Measurements from ENCODE around the gene SMU1.

SMU1 gene

DNA sequence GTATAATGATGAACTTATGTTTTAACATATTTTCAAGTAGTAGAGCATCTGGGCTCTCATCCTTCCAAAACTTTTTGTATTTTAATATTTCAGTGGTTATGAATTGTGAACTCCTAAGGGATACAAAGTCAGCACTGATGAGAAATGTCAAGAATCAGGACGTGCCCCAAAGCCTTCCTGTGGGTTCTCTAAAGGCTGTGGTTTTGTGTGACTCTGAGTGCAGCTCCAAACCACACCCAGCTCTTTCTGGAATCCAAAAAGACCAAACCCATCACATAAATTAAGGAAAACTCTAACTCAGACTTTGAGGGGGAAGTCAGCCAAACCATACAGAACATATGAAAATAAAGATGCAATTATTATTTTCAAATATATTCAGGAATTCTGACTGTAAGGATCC is 40.8 kb upstream of the SMU1 start:
- ATAC-seq: no peak
- TF ChIP-seq OSR1 (CRISPR knock-in tag; IDR thresholded peaks at IDR 0.05) (no peak), CSDC2 (CRISPR knock-in tag; IDR thresholded peaks at IDR 0.05) (no peak), ZNF70 (CRISPR knock-in tag; IDR thresholded peaks at IDR 0.05) (no peak), ARNTL (CRISPR knock-in tag; IDR thresholded peaks at IDR 0.05; ENCODE audit: borderline replicate concordance, low read depth) (no peak), TOX (CRISPR knock-in tag; IDR thresholded peaks at IDR 0.05; ENCODE audit: borderline replicate concordance) (no peak), ZC3H10 (CRISPR knock-in tag; IDR thresholded peaks at IDR 0.05) (no peak), ZNF8 (CRISPR knock-in tag; IDR thresholded peaks at IDR 0.05) (no peak)
- TF ChIP-seq, protein P1, sequence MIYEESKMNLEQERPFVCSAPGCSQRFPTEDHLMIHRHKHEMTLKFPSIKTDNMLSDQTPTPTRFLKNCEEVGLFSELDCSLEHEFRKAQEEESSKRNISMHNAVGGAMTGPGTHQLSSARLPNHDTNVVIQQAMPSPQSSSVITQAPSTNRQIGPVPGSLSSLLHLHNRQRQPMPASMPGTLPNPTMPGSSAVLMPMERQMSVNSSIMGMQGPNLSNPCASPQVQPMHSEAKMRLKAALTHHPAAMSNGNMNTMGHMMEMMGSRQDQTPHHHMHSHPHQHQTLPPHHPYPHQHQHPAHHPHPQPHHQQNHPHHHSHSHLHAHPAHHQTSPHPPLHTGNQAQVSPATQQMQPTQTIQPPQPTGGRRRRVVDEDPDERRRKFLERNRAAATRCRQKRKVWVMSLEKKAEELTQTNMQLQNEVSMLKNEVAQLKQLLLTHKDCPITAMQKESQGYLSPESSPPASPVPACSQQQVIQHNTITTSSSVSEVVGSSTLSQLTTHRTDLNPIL (CRISPR knock-in tag; IDR thresholded peaks at IDR 0.05; ENCODE audit: low read depth): no peak
- TF ChIP-seq, protein P2, sequence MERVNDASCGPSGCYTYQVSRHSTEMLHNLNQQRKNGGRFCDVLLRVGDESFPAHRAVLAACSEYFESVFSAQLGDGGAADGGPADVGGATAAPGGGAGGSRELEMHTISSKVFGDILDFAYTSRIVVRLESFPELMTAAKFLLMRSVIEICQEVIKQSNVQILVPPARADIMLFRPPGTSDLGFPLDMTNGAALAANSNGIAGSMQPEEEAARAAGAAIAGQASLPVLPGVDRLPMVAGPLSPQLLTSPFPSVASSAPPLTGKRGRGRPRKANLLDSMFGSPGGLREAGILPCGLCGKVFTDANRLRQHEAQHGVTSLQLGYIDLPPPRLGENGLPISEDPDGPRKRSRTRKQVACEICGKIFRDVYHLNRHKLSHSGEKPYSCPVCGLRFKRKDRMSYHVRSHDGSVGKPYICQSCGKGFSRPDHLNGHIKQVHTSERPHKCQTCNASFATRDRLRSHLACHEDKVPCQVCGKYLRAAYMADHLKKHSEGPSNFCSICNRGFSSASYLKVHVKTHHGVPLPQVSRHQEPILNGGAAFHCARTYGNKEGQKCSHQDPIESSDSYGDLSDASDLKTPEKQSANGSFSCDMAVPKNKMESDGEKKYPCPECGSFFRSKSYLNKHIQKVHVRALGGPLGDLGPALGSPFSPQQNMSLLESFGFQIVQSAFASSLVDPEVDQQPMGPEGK (CRISPR knock-in tag; IDR thresholded peaks at IDR 0.05; ENCODE audit: borderline replicate concordance): no peak
- TF ChIP-seq, protein P3, sequence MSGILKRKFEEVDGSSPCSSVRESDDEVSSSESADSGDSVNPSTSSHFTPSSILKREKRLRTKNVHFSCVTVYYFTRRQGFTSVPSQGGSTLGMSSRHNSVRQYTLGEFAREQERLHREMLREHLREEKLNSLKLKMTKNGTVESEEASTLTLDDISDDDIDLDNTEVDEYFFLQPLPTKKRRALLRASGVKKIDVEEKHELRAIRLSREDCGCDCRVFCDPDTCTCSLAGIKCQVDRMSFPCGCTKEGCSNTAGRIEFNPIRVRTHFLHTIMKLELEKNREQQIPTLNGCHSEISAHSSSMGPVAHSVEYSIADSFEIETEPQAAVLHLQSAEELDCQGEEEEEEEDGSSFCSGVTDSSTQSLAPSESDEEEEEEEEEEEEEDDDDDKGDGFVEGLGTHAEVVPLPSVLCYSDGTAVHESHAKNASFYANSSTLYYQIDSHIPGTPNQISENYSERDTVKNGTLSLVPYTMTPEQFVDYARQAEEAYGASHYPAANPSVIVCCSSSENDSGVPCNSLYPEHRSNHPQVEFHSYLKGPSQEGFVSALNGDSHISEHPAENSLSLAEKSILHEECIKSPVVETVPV (CRISPR knock-in tag; IDR thresholded peaks at IDR 0.05): no peak

DNA sequence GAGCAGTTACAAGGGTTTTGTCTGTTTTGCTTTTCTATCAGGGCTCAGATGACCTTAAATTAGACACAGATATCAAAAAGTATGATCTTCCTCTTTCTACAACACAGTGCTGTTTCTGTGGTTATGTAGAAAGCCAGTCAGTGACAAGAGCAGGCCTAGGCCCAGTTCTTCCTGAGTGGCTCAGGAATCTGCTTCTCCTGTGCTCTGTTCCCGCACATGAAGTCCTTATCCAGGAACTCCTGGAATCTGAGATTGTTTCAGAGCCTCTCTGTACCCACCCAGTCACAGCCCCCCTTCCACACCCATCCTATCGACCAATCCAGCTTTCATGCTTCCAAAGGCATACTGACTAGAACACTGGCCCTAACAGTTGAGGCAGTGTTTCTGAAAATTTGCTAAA is 40.4 kb upstream of the SMU1 start:
- TF ChIP-seq SNAI2 (CRISPR knock-in tag; IDR thresholded peaks at IDR 0.05) (no peak), ARNTL (CRISPR knock-in tag; IDR thresholded peaks at IDR 0.05; ENCODE audit: borderline replicate concordance, low read depth) (no peak), ZNF8 (CRISPR knock-in tag; IDR thresholded peaks at IDR 0.05) (no peak), TOX (CRISPR knock-in tag; IDR thresholded peaks at IDR 0.05; ENCODE audit: borderline replicate concordance) (no peak), TCF4 (CRISPR knock-in tag; IDR thresholded peaks at IDR 0.05; ENCODE audit: borderline replicate concordance) (no peak), ZNF70 (CRISPR knock-in tag; IDR thresholded peaks at IDR 0.05) (no peak), CSDC2 (CRISPR knock-in tag; IDR thresholded peaks at IDR 0.05) (no peak), BACH2 (CRISPR knock-in tag; IDR thresholded peaks at IDR 0.05; ENCODE audit: borderline replicate concordance) (no peak), ZC3H10 (CRISPR knock-in tag; IDR thresholded peaks at IDR 0.05) (no peak), ISL1 (CRISPR knock-in tag; IDR thresholded peaks at IDR 0.05) (no peak), ZNF565 (CRISPR knock-in tag; conservative IDR thresholded peaks at IDR 0.05; ENCODE audit: low read depth) (no peak), ESRRG (CRISPR knock-in tag; IDR thresholded peaks at IDR 0.05) (no peak), GLIS3 (CRISPR knock-in tag; IDR thresholded peaks at IDR 0.05) (no peak), ZFP30 (CRISPR knock-in tag; IDR thresholded peaks at IDR 0.05) (no peak), RARB (CRISPR knock-in tag; IDR thresholded peaks at IDR 0.05) (no peak), ZFP3 (CRISPR knock-in tag; IDR thresholded peaks at IDR 0.05) (no peak)
- TF ChIP-seq, protein P4, sequence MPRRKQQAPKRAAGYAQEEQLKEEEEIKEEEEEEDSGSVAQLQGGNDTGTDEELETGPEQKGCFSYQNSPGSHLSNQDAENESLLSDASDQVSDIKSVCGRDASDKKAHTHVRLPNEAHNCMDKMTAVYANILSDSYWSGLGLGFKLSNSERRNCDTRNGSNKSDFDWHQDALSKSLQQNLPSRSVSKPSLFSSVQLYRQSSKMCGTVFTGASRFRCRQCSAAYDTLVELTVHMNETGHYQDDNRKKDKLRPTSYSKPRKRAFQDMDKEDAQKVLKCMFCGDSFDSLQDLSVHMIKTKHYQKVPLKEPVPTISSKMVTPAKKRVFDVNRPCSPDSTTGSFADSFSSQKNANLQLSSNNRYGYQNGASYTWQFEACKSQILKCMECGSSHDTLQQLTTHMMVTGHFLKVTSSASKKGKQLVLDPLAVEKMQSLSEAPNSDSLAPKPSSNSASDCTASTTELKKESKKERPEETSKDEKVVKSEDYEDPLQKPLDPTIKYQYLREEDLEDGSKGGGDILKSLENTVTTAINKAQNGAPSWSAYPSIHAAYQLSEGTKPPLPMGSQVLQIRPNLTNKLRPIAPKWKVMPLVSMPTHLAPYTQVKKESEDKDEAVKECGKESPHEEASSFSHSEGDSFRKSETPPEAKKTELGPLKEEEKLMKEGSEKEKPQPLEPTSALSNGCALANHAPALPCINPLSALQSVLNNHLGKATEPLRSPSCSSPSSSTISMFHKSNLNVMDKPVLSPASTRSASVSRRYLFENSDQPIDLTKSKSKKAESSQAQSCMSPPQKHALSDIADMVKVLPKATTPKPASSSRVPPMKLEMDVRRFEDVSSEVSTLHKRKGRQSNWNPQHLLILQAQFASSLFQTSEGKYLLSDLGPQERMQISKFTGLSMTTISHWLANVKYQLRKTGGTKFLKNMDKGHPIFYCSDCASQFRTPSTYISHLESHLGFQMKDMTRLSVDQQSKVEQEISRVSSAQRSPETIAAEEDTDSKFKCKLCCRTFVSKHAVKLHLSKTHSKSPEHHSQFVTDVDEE (CRISPR knock-in tag; IDR thresholded peaks at IDR 0.05): no peak
- TF ChIP-seq, protein P3 (CRISPR knock-in tag; IDR thresholded peaks at IDR 0.05): no peak
- TF ChIP-seq, protein P5, sequence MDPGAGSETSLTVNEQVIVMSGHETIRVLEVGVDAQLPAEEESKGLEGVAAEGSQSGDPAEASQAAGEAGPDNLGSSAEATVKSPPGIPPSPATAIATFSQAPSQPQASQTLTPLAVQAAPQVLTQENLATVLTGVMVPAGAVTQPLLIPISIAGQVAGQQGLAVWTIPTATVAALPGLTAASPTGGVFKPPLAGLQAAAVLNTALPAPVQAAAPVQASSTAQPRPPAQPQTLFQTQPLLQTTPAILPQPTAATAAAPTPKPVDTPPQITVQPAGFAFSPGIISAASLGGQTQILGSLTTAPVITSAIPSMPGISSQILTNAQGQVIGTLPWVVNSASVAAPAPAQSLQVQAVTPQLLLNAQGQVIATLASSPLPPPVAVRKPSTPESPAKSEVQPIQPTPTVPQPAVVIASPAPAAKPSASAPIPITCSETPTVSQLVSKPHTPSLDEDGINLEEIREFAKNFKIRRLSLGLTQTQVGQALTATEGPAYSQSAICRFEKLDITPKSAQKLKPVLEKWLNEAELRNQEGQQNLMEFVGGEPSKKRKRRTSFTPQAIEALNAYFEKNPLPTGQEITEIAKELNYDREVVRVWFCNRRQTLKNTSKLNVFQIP (CRISPR knock-in tag; IDR thresholded peaks at IDR 0.05; ENCODE audit: borderline replicate concordance, low read depth): no peak
- peak; percentile 41; the same call in 2 of the 3 replicates for ATAC-seq
